H9 (cell line): ENCODE data around the gene SOS1. TPM values are rescaled to one million over a fixed set of nuclear protein-coding genes. Genes with fewer than 3 reads are reported as not detected.

Source experiments
- DNase-seq: peaks from one replicate; pipeline ENCODE4 v3.0.0-alpha.2; 2017
- H2AFZ ChIP-seq: one replicate; pipeline ENCODE4 v1.6.1; 2013; ENCODE audit warnings: mild to moderate bottlenecking, low read length, control low read depth, moderate library complexity
- H2AK5ac ChIP-seq: 2 replicates; pipeline ENCODE4 v1.6.1; 2013; ENCODE audit warnings: low read length, control low read depth, mixed read lengths; ENCODE audit not compliant: insufficient read length
- H2BK120ac ChIP-seq: one replicate; pipeline ENCODE4 v1.6.1; 2013; ENCODE audit warnings: low read depth, mild to moderate bottlenecking, low read length, control low read depth, inconsistent platforms; ENCODE audit not compliant: poor library complexity, severe bottlenecking
- H2BK12ac ChIP-seq: 2 replicates; pipeline ENCODE4 v1.6.1; 2013; ENCODE audit warnings: low read length, control low read depth, mixed read lengths, low read depth; ENCODE audit not compliant: insufficient read length
- H2BK15ac ChIP-seq: 2 replicates; pipeline ENCODE4 v1.6.1; 2013; ENCODE audit warnings: low read depth, low read length, control low read depth
- H2BK20ac ChIP-seq: one replicate; pipeline ENCODE4 v1.6.1; 2013; ENCODE audit warnings: low read depth, mild to moderate bottlenecking, low read length, control low read depth, inconsistent platforms; ENCODE audit not compliant: poor library complexity, severe bottlenecking
- H2BK5ac ChIP-seq: 2 replicates; pipeline ENCODE4 v1.6.1; 2013; ENCODE audit warnings: low read length, control low read depth, mixed read lengths; ENCODE audit not compliant: insufficient read length
- H3K14ac ChIP-seq: 2 replicates; pipeline ENCODE4 v1.6.1; 2013; ENCODE audit warnings: low read length, control low read depth; ENCODE audit not compliant: insufficient read depth
- H3K18ac ChIP-seq: 2 replicates; pipeline ENCODE4 v1.6.1; 2013; ENCODE audit warnings: low read depth, mild to moderate bottlenecking, mixed read lengths, low read length, control low read depth; ENCODE audit not compliant: insufficient read length
- H3K23ac ChIP-seq: 2 replicates; pipeline ENCODE4 v1.6.1; 2013; ENCODE audit warnings: low read length, control low read depth, mixed read lengths, low read depth; ENCODE audit not compliant: insufficient read length
- H3K23me2 ChIP-seq: 2 replicates; pipeline ENCODE4 v1.6.1; 2013; ENCODE audit warnings: low read depth, mild to moderate bottlenecking, mixed read lengths, low read length, control low read depth; ENCODE audit not compliant: insufficient read length, poor library complexity, severe bottlenecking
- H3K27ac ChIP-seq: 2 replicates; pipeline ENCODE4 v1.5.1; 2013; ENCODE audit warnings: low read length, control low read depth, mixed read lengths, low read depth; ENCODE audit not compliant: insufficient read length
- H3K27me3 ChIP-seq: 2 replicates; pipeline ENCODE4 v1.6.1; 2013; ENCODE audit warnings: low read length, control low read depth, inconsistent platforms; ENCODE audit not compliant: insufficient read depth
- H3K4ac ChIP-seq: 2 replicates; pipeline ENCODE4 v1.6.1; 2013; ENCODE audit warnings: low read depth, mild to moderate bottlenecking, control low read depth, inconsistent platforms, low read length, moderate library complexity
- H3K4me1 ChIP-seq: 2 replicates; pipeline ENCODE4 v1.6.1; 2013; ENCODE audit warnings: low read length, control low read depth, inconsistent platforms; ENCODE audit not compliant: insufficient read depth
- H3K4me2 ChIP-seq: 2 replicates; pipeline ENCODE4 v1.6.1; 2013; ENCODE audit warnings: low read length, control low read depth, mixed read lengths; ENCODE audit not compliant: insufficient read length, insufficient read depth
- H3K56ac ChIP-seq: 2 replicates; pipeline ENCODE4 v1.6.1; 2013; ENCODE audit warnings: low read depth, mild to moderate bottlenecking, mixed read lengths, low read length, control low read depth; ENCODE audit not compliant: insufficient read length
- H3K79me1 ChIP-seq: 2 replicates; pipeline ENCODE4 v1.6.1; 2013; ENCODE audit warnings: low read depth, mild to moderate bottlenecking, moderate library complexity, low read length, control low read depth, inconsistent platforms; ENCODE audit not compliant: insufficient read depth, poor library complexity, severe bottlenecking
- H3K79me2 ChIP-seq: 2 replicates; pipeline ENCODE4 v1.6.1; 2013; ENCODE audit warnings: low read length, control low read depth, inconsistent platforms; ENCODE audit not compliant: insufficient read depth
- H3K9ac ChIP-seq: 2 replicates; pipeline ENCODE4 v1.6.1; 2013; ENCODE audit warnings: low read length, control low read depth, mixed read lengths; ENCODE audit not compliant: insufficient read length; ENCODE audit errors: extremely low read depth
- H3K9me3 ChIP-seq: one replicate; pipeline ENCODE4 v1.6.1; 2013; ENCODE audit warnings: low read depth, low read length, inconsistent platforms; ENCODE audit not compliant: control insufficient read depth
- H3T11ph ChIP-seq: one replicate; pipeline ENCODE4 v1.6.1; 2013; ENCODE audit warnings: mild to moderate bottlenecking, low read length, control low read depth, inconsistent platforms
- H4K20me1 ChIP-seq: one replicate; pipeline ENCODE4 v1.6.1; 2013; ENCODE audit not compliant: control insufficient read depth, insufficient read length, insufficient read depth
- H4K5ac ChIP-seq: 2 replicates; pipeline ENCODE4 v1.6.1; 2013; ENCODE audit warnings: low read depth, mild to moderate bottlenecking, mixed read lengths, low read length, control low read depth; ENCODE audit not compliant: insufficient read length
- H4K8ac ChIP-seq: replicated peaks from 2 replicates; pipeline ENCODE4 v1.6.1; 2013; ENCODE audit warnings: low read length, control low read depth, mixed read lengths, low read depth; ENCODE audit not compliant: insufficient read length
- H4K91ac ChIP-seq: 2 replicates; pipeline ENCODE4 v1.6.1; 2013; ENCODE audit warnings: low read depth, mild to moderate bottlenecking, moderate library complexity, mixed read lengths, low read length, control low read depth; ENCODE audit not compliant: insufficient read length
- H3K27ac Mint-ChIP-seq, 3 experiments: 2 replicates in 2 of 3; 3 replicates in 1 of 3; pipeline ENCODE4 v1.8.0; 2020 to 2021; ENCODE audit warnings: mixed read lengths in 3 of 3, mild to moderate bottlenecking in 1 of 3, moderate library complexity in 1 of 3
- H3K27me3 Mint-ChIP-seq: 2 replicates; pipeline ENCODE4 v1.8.0; 2021; ENCODE audit warnings: low read depth, mild to moderate bottlenecking, moderate library complexity, mixed read lengths
- H3K36me3 Mint-ChIP-seq, 3 experiments: 2 replicates in 2 of 3; 3 replicates in 1 of 3; pipeline ENCODE4 v1.8.0; 2020 to 2021; ENCODE audit warnings: low read depth in 3 of 3, mixed read lengths in 3 of 3; ENCODE audit not compliant: insufficient read depth in 1 of 3
- H3K4me1 Mint-ChIP-seq, 2 experiments: 2 replicates each; pipeline ENCODE4 v1.8.0; 2020; ENCODE audit warnings: mixed read lengths in 2 of 2
- H3K4me3 Mint-ChIP-seq, 2 experiments: 2 replicates in 1 of 2; 3 replicates in 1 of 2; pipeline ENCODE4 v1.8.0; 2020 to 2021; ENCODE audit warnings: mild to moderate bottlenecking in 2 of 2, mixed read lengths in 2 of 2, moderate library complexity in 1 of 2
- H3K9me3 Mint-ChIP-seq, 2 experiments: 2 replicates in 1 of 2; 3 replicates in 1 of 2; pipeline ENCODE4 v1.8.0; 2020; ENCODE audit warnings: mild to moderate bottlenecking in 2 of 2, mixed read lengths in 2 of 2, moderate library complexity in 1 of 2
- CTCF ChIP-seq: fragments of 200-600 bp; sonication (generic); conservative IDR thresholded peaks from 3 replicates; pipeline ENCODE4 v1.8.0; 2021; ENCODE audit warnings: antibody characterized with exemption, mild to moderate bottlenecking
- WGBS: extraction: QIAGEN DNeasy Blood & Tissue Kit; methylation state at CpG from one replicate; pipeline ENCODE4 v1.1.7; 2013; ENCODE audit warnings: missing lambda C conversion rate, low lambda C conversion rate, mixed read lengths; ENCODE audit not compliant: insufficient read length; ENCODE audit errors: extremely low coverage; 5-methylcytosine and 5-hydroxymethylcytosine counted together
- total RNA-seq: library from RNA; stranded (reverse); gene quantifications from 2 replicates; pipeline ENCODE4 v1.2.1, GENCODE V29; 2021

SOS1 gene
- total RNA-seq, 1 experiment from 2014 or later: 35.8 TPM

GRCh38 chr2:39069890-39070465 lies 50.9 kb downstream of the SOS1 start:
- Histone ChIP-seq H2BK20ac (no peak overlapping the region), H2BK120ac (no peak overlapping the region), H3K79me1 (peaks cover 3% of the 10 kb centered on the region), H2BK12ac (no peak overlapping the region), H3K56ac (no peak overlapping the region), H3K4me1 (no peaks in the 10 kb centered on the region), H3K18ac (no peak overlapping the region), H3T11ph (no peak overlapping the region), H3K9me3 (no peaks in the 10 kb centered on the region), H3K9ac (no peak overlapping the region), H4K5ac (no peak overlapping the region), H2AFZ (no peak overlapping the region), H2BK5ac (no peak overlapping the region), H3K27me3 (no peaks in the 10 kb centered on the region), H3K23me2 (no peaks in the 10 kb centered on the region), H4K91ac (no peak overlapping the region), H3K23ac (no peak overlapping the region), H3K4ac (no peak overlapping the region), H2BK15ac (no peak overlapping the region), H4K8ac (no peak overlapping the region), H4K20me1 (no peaks in the 10 kb centered on the region), H2AK5ac (no peak overlapping the region), H3K4me2 (no peak overlapping the region), H3K79me2 (no peaks in the 10 kb centered on the region; the same call in 1 of the 2 replicates), H3K14ac (no peak overlapping the region), H3K27ac (no peak overlapping the region)
- no peaks in the 10 kb centered on the region for H3K27me3 Mint-ChIP-seq
- peaks cover 19 to 22% of the 10 kb centered on the region in 2 experiments for H3K4me1 Mint-ChIP-seq
- WGBS: no CpG with 5 or more reads among the region's 1 CpG
- H3K36me3 Mint-ChIP-seq: peaks cover 3 to 10% (median 6%) of the 10 kb centered on the region in 3 experiments; a peak in 5 of 7 replicates
- no peaks in the 10 kb centered on the region for H3K9me3 Mint-ChIP-seq
- DNase-seq: no peak
- H3K27ac Mint-ChIP-seq: peak overlapping the region in 1 of 3 experiments; percentile 37; a peak in 2 of 7 replicates
- TF ChIP-seq CTCF: no peak
- no peak overlapping the region for H3K4me3 Mint-ChIP-seq
